ENCODE results near the gene DGCR8.

DNA sequence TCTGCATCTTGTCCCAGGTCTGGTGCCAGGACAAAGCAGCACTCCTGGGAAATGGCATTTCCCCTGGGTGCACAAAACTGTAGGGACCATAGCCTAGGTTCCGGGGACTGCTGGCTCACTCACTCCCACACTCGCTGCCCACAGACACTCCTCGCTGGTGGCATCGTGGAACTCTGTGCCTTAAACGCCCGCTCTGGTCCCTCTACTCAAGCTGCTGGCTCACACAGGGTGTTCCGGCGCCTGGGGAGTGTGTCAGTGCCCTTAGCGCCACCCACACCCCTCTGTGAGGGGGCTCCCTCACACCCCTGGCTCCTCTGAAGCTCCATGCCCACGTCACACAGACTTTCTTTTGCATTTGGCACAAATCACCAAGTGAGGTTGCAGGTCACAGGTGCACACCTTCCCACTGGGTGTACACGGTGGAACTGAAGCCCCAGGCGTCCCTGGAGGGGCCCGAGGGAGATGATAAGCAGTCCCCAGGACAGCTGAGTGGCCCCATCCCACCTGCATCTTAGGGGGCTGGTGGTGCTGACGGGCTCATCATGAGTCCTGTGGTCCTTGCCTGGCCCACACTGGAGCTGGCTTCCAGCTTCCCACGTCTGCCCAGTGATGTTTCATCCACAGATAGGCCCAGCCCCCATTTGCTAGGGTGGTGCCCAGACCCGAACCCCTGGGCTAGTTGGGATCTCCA is 23.2 kb upstream of the DGCR8 start:
- TF ChIP-seq SNAI2 (CRISPR knock-in tag; IDR thresholded peaks at IDR 0.05) (no peak), ARNTL (CRISPR knock-in tag; IDR thresholded peaks at IDR 0.05; ENCODE audit: borderline replicate concordance, low read depth) (no peak), RARB (CRISPR knock-in tag; IDR thresholded peaks at IDR 0.05) (no peak), ZFP3 (CRISPR knock-in tag; IDR thresholded peaks at IDR 0.05) (no peak), ZFP30 (CRISPR knock-in tag; IDR thresholded peaks at IDR 0.05) (no peak), ZNF70 (CRISPR knock-in tag; IDR thresholded peaks at IDR 0.05) (no peak), ZNF565 (CRISPR knock-in tag; conservative IDR thresholded peaks at IDR 0.05; ENCODE audit: low read depth) (no peak), TCF4 (CRISPR knock-in tag; IDR thresholded peaks at IDR 0.05; ENCODE audit: borderline replicate concordance) (no peak), CSDC2 (CRISPR knock-in tag; IDR thresholded peaks at IDR 0.05) (no peak), ZNF8 (CRISPR knock-in tag; IDR thresholded peaks at IDR 0.05) (no peak)
- TF ChIP-seq, protein P1, sequence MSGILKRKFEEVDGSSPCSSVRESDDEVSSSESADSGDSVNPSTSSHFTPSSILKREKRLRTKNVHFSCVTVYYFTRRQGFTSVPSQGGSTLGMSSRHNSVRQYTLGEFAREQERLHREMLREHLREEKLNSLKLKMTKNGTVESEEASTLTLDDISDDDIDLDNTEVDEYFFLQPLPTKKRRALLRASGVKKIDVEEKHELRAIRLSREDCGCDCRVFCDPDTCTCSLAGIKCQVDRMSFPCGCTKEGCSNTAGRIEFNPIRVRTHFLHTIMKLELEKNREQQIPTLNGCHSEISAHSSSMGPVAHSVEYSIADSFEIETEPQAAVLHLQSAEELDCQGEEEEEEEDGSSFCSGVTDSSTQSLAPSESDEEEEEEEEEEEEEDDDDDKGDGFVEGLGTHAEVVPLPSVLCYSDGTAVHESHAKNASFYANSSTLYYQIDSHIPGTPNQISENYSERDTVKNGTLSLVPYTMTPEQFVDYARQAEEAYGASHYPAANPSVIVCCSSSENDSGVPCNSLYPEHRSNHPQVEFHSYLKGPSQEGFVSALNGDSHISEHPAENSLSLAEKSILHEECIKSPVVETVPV (CRISPR knock-in tag; IDR thresholded peaks at IDR 0.05), result no peak
- TF ChIP-seq, protein P2, sequence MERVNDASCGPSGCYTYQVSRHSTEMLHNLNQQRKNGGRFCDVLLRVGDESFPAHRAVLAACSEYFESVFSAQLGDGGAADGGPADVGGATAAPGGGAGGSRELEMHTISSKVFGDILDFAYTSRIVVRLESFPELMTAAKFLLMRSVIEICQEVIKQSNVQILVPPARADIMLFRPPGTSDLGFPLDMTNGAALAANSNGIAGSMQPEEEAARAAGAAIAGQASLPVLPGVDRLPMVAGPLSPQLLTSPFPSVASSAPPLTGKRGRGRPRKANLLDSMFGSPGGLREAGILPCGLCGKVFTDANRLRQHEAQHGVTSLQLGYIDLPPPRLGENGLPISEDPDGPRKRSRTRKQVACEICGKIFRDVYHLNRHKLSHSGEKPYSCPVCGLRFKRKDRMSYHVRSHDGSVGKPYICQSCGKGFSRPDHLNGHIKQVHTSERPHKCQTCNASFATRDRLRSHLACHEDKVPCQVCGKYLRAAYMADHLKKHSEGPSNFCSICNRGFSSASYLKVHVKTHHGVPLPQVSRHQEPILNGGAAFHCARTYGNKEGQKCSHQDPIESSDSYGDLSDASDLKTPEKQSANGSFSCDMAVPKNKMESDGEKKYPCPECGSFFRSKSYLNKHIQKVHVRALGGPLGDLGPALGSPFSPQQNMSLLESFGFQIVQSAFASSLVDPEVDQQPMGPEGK (CRISPR knock-in tag; IDR thresholded peaks at IDR 0.05; ENCODE audit: borderline replicate concordance), result no peak
- TF ChIP-seq, protein P3, sequence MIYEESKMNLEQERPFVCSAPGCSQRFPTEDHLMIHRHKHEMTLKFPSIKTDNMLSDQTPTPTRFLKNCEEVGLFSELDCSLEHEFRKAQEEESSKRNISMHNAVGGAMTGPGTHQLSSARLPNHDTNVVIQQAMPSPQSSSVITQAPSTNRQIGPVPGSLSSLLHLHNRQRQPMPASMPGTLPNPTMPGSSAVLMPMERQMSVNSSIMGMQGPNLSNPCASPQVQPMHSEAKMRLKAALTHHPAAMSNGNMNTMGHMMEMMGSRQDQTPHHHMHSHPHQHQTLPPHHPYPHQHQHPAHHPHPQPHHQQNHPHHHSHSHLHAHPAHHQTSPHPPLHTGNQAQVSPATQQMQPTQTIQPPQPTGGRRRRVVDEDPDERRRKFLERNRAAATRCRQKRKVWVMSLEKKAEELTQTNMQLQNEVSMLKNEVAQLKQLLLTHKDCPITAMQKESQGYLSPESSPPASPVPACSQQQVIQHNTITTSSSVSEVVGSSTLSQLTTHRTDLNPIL (CRISPR knock-in tag; IDR thresholded peaks at IDR 0.05; ENCODE audit: low read depth), result no peak
- TF ChIP-seq, protein P4, sequence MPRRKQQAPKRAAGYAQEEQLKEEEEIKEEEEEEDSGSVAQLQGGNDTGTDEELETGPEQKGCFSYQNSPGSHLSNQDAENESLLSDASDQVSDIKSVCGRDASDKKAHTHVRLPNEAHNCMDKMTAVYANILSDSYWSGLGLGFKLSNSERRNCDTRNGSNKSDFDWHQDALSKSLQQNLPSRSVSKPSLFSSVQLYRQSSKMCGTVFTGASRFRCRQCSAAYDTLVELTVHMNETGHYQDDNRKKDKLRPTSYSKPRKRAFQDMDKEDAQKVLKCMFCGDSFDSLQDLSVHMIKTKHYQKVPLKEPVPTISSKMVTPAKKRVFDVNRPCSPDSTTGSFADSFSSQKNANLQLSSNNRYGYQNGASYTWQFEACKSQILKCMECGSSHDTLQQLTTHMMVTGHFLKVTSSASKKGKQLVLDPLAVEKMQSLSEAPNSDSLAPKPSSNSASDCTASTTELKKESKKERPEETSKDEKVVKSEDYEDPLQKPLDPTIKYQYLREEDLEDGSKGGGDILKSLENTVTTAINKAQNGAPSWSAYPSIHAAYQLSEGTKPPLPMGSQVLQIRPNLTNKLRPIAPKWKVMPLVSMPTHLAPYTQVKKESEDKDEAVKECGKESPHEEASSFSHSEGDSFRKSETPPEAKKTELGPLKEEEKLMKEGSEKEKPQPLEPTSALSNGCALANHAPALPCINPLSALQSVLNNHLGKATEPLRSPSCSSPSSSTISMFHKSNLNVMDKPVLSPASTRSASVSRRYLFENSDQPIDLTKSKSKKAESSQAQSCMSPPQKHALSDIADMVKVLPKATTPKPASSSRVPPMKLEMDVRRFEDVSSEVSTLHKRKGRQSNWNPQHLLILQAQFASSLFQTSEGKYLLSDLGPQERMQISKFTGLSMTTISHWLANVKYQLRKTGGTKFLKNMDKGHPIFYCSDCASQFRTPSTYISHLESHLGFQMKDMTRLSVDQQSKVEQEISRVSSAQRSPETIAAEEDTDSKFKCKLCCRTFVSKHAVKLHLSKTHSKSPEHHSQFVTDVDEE (CRISPR knock-in tag; IDR thresholded peaks at IDR 0.05), result no peak

Measured in SK-N-SH treated with all-trans-retinoic acid at 6 μM for 48 hours (cell line).